Endodermal cell (in vitro differentiated cells): ENCODE results near the gene OR2AG2. TPM values are rescaled to one million over a fixed set of nuclear protein-coding genes. Genes with fewer than 3 reads are reported as not detected.

Experiments
- DNase-seq: peaks from one replicate; pipeline ENCODE4 v3.0.0-alpha.2; 2017
- H3K27ac ChIP-seq: 2 replicates; pipeline ENCODE4 v1.5.1; 2013; ENCODE audit warnings: mild to moderate bottlenecking, low read depth, low read length, moderate library complexity
- H3K27me3 ChIP-seq: 2 replicates; pipeline ENCODE4 v1.6.1; 2013; ENCODE audit warnings: mild to moderate bottlenecking, low read length, moderate library complexity; ENCODE audit not compliant: insufficient read depth, control insufficient read depth, poor library complexity, severe bottlenecking
- H3K36me3 ChIP-seq: 2 replicates; pipeline ENCODE4 v1.7.0; 2013; ENCODE audit warnings: mild to moderate bottlenecking, low read length, moderate library complexity; ENCODE audit not compliant: control insufficient read depth, insufficient read depth
- H3K4me1 ChIP-seq: one replicate; pipeline ENCODE4 v1.7.0; 2013; ENCODE audit warnings: low read length; ENCODE audit not compliant: control insufficient read depth, insufficient read depth
- H3K4me3 ChIP-seq: 2 replicates; pipeline ENCODE4 v1.5.1; 2013; ENCODE audit warnings: mild to moderate bottlenecking, low read length, moderate library complexity
- H3K9ac ChIP-seq: 2 replicates; pipeline ENCODE4 v1.6.1; 2013; ENCODE audit warnings: mild to moderate bottlenecking, low read length, moderate library complexity; ENCODE audit not compliant: poor library complexity, severe bottlenecking; ENCODE audit errors: extremely low read depth
- H3K9me3 ChIP-seq: 2 replicates; pipeline ENCODE4 v1.6.1; 2013; ENCODE audit warnings: mild to moderate bottlenecking, low read length, moderate library complexity; ENCODE audit not compliant: control insufficient read depth
- H3K27ac Mint-ChIP-seq: 2 replicates; pipeline ENCODE4 v1.8.0; 2020; ENCODE audit warnings: mixed read lengths
- H3K27me3 Mint-ChIP-seq: 2 replicates; pipeline ENCODE4 v1.8.0; 2021; ENCODE audit warnings: mild to moderate bottlenecking, mixed read lengths; ENCODE audit not compliant: insufficient read depth
- H3K36me3 Mint-ChIP-seq: 2 replicates; pipeline ENCODE4 v1.8.0; 2020; ENCODE audit warnings: low read depth, mixed read lengths
- H3K4me1 Mint-ChIP-seq: 2 replicates; pipeline ENCODE4 v1.8.0; 2020; ENCODE audit warnings: mixed read lengths
- H3K4me3 Mint-ChIP-seq: 2 replicates; pipeline ENCODE4 v1.8.0; 2020; ENCODE audit warnings: mild to moderate bottlenecking, moderate library complexity, mixed read lengths
- H3K9me3 Mint-ChIP-seq: 2 replicates; pipeline ENCODE4 v1.8.0; 2020; ENCODE audit warnings: mild to moderate bottlenecking, mixed read lengths
- CTCF ChIP-seq: fragments of 200-600 bp; sonication (generic); conservative IDR thresholded peaks from 2 replicates; pipeline ENCODE4 v1.5.0; 2021; ENCODE audit warnings: antibody characterized with exemption, mild to moderate bottlenecking
- WGBS, 2 experiments: methylation state at CpG; one replicate each; pipeline versions ENCODE4 v1.1.5 to v1.1.7; 2013; ENCODE audit warnings: missing lambda C conversion rate in 2 of 2, mixed read lengths in 1 of 2; ENCODE audit not compliant: insufficient coverage in 1 of 2, insufficient read length in 1 of 2; 5-methylcytosine and 5-hydroxymethylcytosine counted together
- total RNA-seq, 2 donors: library from RNA; stranded (reverse); fragmentation: NEBNext Ultra II Directional in 1 of 2; extraction: Animal tissue kit (Norgen Biotek cat#: 25700) in 1 of 2; gene quantifications; 2 replicates in 1 of 2; 3 replicates in 1 of 2; pipeline ENCODE4 v1.2.1, GENCODE V29; 2021

Gene OR2AG2
- total RNA-seq, 2 donors from 2014 or later: 0.20 to 0.68 TPM

GRCh38 chr11:6725386-6725896 lies 46.3 kb downstream of the OR2AG2 start:
- no peaks in the 10 kb centered on the region for H3K4me1 Mint-ChIP-seq
- H3K27ac Mint-ChIP-seq: no peak overlapping the region
- Histone ChIP-seq H3K36me3 (no peaks in the 10 kb centered on the region), H3K4me1 (no peaks in the 10 kb centered on the region), H3K4me3 (no peak overlapping the region), H3K9me3 (peaks cover 5% of the 10 kb centered on the region), H3K27me3 (no peaks in the 10 kb centered on the region), H3K27ac (no peak overlapping the region), H3K9ac (no peak overlapping the region)
- peaks cover 2% of the 10 kb centered on the region for H3K9me3 Mint-ChIP-seq
- DNase-seq: no peak
- TF ChIP-seq CTCF: no peak
- no peaks in the 10 kb centered on the region for H3K36me3 Mint-ChIP-seq
- H3K4me3 Mint-ChIP-seq: no peak overlapping the region
- no peaks in the 10 kb centered on the region for H3K27me3 Mint-ChIP-seq
- WGBS, 2 experiments: 89% methylated on average over 2 of the region's 2 CpGs; no CpG with 5 or more reads in 1 of the 2 experiments

DNA sequence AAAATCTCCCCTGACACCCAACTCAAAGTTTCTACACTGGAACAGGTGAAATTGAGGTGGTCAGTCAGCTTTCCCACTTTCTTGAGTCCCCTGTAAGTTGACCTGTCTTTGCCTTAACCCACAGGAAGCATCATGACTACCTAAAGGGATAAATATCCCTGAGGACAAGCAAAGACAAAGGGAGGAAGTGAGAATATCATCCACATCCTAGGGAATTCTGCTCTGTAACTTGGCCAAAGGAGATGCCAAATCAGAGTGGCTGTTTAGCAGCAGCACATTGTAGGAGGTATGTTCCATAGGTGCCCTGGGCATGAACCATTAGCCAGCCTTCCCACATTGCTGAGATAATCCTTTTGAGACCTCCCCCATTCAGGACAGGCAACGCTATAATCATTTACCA lies 47.8 kb downstream of the OR2AG2 start:
- DNase-seq: no peak
- no peak overlapping the region for H3K4me3 Mint-ChIP-seq
- Histone ChIP-seq H3K4me1 (no peaks in the 10 kb centered on the region), H3K36me3 (no peaks in the 10 kb centered on the region), H3K4me3 (no peak overlapping the region), H3K9me3 (peaks cover 5% of the 10 kb centered on the region), H3K27ac (no peak overlapping the region), H3K9ac (no peak overlapping the region), H3K27me3 (no peaks in the 10 kb centered on the region)
- H3K36me3 Mint-ChIP-seq: no peaks in the 10 kb centered on the region
- peaks cover 2% of the 10 kb centered on the region for H3K27me3 Mint-ChIP-seq
- no peak for TF ChIP-seq CTCF
- H3K9me3 Mint-ChIP-seq: peaks cover 2% of the 10 kb centered on the region
- 86% methylated on average over 1 of the region's 1 CpG; no CpG with 5 or more reads in 1 of the 2 experiments for WGBS, 2 experiments
- no peak overlapping the region for H3K27ac Mint-ChIP-seq
- no peaks in the 10 kb centered on the region for H3K4me1 Mint-ChIP-seq

GRCh38 chr11:6721343-6721742 lies 50.4 kb downstream of the OR2AG2 start:
- no peaks in the 10 kb centered on the region for H3K4me1 Mint-ChIP-seq
- Histone ChIP-seq H3K27me3 (peaks cover 5% of the 10 kb centered on the region), H3K9ac (no peak overlapping the region), H3K4me3 (no peak overlapping the region), H3K9me3 (peaks cover 5% of the 10 kb centered on the region), H3K4me1 (no peaks in the 10 kb centered on the region), H3K27ac (no peak overlapping the region), H3K36me3 (no peaks in the 10 kb centered on the region)
- no peak overlapping the region for H3K4me3 Mint-ChIP-seq
- 96 to 100% methylated on average over 1 of the region's 1 CpG for WGBS, 2 experiments
- no peak for DNase-seq
- TF ChIP-seq CTCF: no peak
- H3K36me3 Mint-ChIP-seq: no peaks in the 10 kb centered on the region
- H3K27ac Mint-ChIP-seq: no peak overlapping the region
- H3K27me3 Mint-ChIP-seq: peaks cover 14% of the 10 kb centered on the region
- H3K9me3 Mint-ChIP-seq: peaks cover 2% of the 10 kb centered on the region
